Cardiac fibroblast (primary cell): ENCODE results near the gene TTLL9.
"Not testable (repeated sequence)": the region's sequence is repeated elsewhere in the genome, so short reads cannot be mapped to it uniquely, and the experiment has no call there.

Experiments
- DNase-seq, 2 donors: peaks; one replicate each; pipeline versions ENCODE4 v3.0.0 to v3.0.0-alpha.2; 2010; ENCODE audit warnings: low read depth in 2 of 2
- H3K4me3 ChIP-seq, 2 donors: replicated peaks in 1 of 2; 1 replicate in 1 of 2; 2 replicates in 1 of 2; pipeline ENCODE4 v1.5.1; 2011; ENCODE audit warnings: low read depth in 2 of 2, low read length in 2 of 2, mild to moderate bottlenecking in 2 of 2, moderate library complexity in 1 of 2
- CTCF ChIP-seq: IDR thresholded peaks from one replicate; pipeline ENCODE4 v1.5.1; 2011; ENCODE audit warnings: low read depth, mild to moderate bottlenecking, low read length, inconsistent platforms

TTLL9 gene

GRCh38 chr20:31924561-31924960 is 54.1 kb downstream of the TTLL9 start:
- H3K4me3 ChIP-seq = no peak overlapping the region
- no peak for DNase-seq
- TF ChIP-seq CTCF = no peak

GRCh38 chr20:31925631-31926030 is 55.2 kb downstream of the TTLL9 start:
- H3K4me3 ChIP-seq = no peak overlapping the region
- no peak for TF ChIP-seq CTCF
- no peak for DNase-seq

DNA sequence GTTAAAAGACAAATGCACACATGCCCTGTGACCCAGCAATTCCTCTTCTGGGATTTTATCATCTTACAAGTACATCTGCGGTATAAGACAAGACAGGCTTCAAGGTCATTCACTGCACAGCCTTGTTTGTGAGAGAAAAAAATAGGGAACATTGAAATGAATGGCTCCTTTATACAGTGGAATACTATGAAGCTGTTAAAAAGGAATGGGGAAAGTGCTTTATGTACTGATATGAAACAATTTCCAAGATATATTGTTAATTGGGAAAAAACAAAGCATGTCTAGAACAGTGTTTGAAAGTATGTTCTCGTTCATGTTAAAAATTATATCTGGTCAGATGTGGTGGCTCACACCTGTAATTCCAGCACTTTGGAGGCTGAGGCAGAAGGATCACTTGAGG is 56.1 kb downstream of the TTLL9 start:
- no peak for TF ChIP-seq CTCF
- H3K4me3 ChIP-seq = no peak overlapping the region
- DNase-seq = no peak

DNA sequence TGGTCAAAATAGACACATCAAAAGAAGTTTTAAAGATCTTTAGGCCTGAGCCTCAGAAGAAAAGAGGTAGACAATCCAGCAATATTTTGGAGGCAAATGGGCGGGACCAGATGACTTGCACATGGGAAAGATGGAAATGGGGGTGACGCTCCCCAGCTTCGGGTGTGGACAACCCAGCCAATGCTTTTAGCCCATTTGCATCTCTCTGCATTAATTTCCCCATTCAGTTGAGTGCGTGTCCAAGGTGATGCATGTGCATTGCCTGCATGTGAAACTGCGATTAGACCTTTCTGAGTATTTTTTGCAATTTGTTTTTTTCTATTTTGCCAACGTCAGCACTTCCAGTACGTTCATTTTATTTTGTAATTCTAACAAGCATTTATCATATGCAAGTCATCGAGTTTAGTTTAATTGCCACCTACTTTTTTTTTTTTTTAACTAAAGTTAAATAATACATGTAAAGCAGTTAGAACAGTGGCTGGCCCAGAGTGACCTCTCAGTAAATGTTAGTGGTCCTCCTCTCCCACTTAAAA is 57.3 kb downstream of the TTLL9 start:
- no peak for DNase-seq
- TF ChIP-seq CTCF = no peak

GRCh38 chr20:31929631-31930030 is 59.2 kb downstream of the TTLL9 start:
- not testable (repeated sequence) for H3K4me3 ChIP-seq, DNase-seq

More for the DNA sequence above, 57.3 kb downstream of the TTLL9 start:
- H3K4me3 ChIP-seq = no peak overlapping the region

- no peak for TF ChIP-seq CTCF
- H3K4me3 ChIP-seq = no peak overlapping the region
- no peak for DNase-seq
Observed at GRCh38 chr20:31930779-31931178, 60.3 kb downstream of the TTLL9 start.

DNA sequence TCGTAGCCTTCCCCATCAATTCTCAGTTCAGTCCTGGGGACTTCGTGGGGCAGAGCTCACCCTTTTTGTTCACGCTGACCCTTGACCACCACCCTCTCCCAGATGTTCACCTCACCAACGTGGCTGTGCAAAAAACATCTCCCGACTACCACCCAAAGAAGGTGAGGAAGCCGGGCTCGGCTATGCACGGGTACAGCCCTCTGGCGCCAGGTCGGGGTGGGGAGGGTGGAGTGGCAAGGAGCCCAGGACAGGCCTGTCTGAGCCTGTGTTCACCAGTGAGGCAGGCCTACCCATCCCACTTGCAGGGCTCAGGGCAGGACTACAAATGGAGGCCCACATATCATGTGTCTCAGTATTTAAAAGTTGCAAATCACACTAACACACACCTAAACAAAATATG is 63.3 kb downstream of the TTLL9 start:
- no peak for TF ChIP-seq CTCF
- DNase-seq = no peak
- H3K4me3 ChIP-seq = no peak overlapping the region
